Transverse colon (tissue), 4 donors: Measurements from ENCODE around the gene LDB2. TPM values are rescaled to one million over a fixed set of nuclear protein-coding genes. Genes with fewer than 3 reads are reported as not detected.

Experiments used
- DNase-seq: peaks from one replicate; pipeline ENCODE4 v3.0.0-alpha.2; 2019
- H3K27ac ChIP-seq, 4 donors: fragments of 200-600 bp; sonication (generic); 2 replicates each; pipeline ENCODE4 v1.5.1; 2016 to 2018; ENCODE audit warnings: inconsistent platforms in 4 of 4
- H3K27me3 ChIP-seq: fragments of 200-600 bp; sonication (generic); 2 replicates; pipeline ENCODE4 v1.5.1; 2017; ENCODE audit warnings: inconsistent platforms
- H3K36me3 ChIP-seq, 4 donors: fragments of 200-600 bp; sonication (generic); 2 replicates each; pipeline ENCODE4 v1.5.1; 2017 to 2019; ENCODE audit warnings: inconsistent platforms in 4 of 4
- H3K4me1 ChIP-seq, 4 donors: fragments of 200-600 bp; sonication (generic); 2 replicates each; pipeline ENCODE4 v1.5.1; 2017 to 2020; ENCODE audit warnings: inconsistent platforms in 4 of 4
- H3K4me3 ChIP-seq, 4 donors: fragments of 200-600 bp; sonication (generic); 1 replicate in 1 of 4; 2 replicates in 3 of 4; pipeline versions ENCODE4 v1.5.1 to v1.6.1; 2017 to 2019; ENCODE audit warnings: inconsistent platforms in 4 of 4
- H3K9me3 ChIP-seq, 2 donors: fragments of 200-600 bp; sonication (generic); 2 replicates each; pipeline ENCODE4 v1.5.1; 2017 to 2019; ENCODE audit warnings: inconsistent platforms in 2 of 2
- EP300 ChIP-seq: sonication (generic); formaldehyde crosslinking; IDR thresholded peaks from one replicate; pipeline ENCODE4 v1.6.1; 2017; ENCODE audit warnings: antibody characterized with exemption, low read depth
- POLR2A ChIP-seq: fragments of 450-650 bp; IDR thresholded peaks from one replicate; pipeline ENCODE4 v1.6.1; 2016; ENCODE audit warnings: antibody characterized with exemption, mild to moderate bottlenecking, moderate library complexity
- POLR2AphosphoS5 ChIP-seq, 3 donors: sonication (generic); formaldehyde crosslinking; IDR thresholded peaks; one replicate each; pipeline ENCODE4 v1.6.1; 2016; ENCODE audit warnings: antibody characterized with exemption in 3 of 3
- WGBS, 2 donors: methylation state at CpG; one replicate each; pipeline ENCODE4 v1.1.5; 2018; ENCODE audit warnings: low coverage in 1 of 2; 5-methylcytosine and 5-hydroxymethylcytosine counted together
- in situ Hi-C, 4 donors: fragments of 200-750 bp; cut with MboI; loops; one replicate each; pipeline versions ENCODE4 v1.15.0 to v1.15.1; 2017; ENCODE audit warnings: low sequenced_read_pairs in 3 of 4, low pct_ligation_motif_present in 1 of 4, low pct_unique_long_range_greater_than_20kb in 1 of 4
- intact Hi-C: fragments of 100-400 bp; cut with DNase I; formaldehyde crosslinking; loops from one replicate; pipeline ENCODE4 v1.15.1; 2023; ENCODE audit warnings: low total_unique reads
- total RNA-seq, 4 donors: library from RNA; depleted of rRNA; stranded (reverse); fragments of >200 nt; gene quantifications; one replicate each; pipeline ENCODE4 v1.1.0, GENCODE V29; 2016
- TF ChIP-seq, protein P1 (sequence below), 5 experiments: fragments of 200-600 bp in 3 of 5; fragments of 450-650 bp in 2 of 5; sonication (generic) in 3 of 5; IDR thresholded peaks; 1 replicate in 2 of 5; 2 replicates in 3 of 5; pipeline ENCODE4 v1.5.1; 2016 to 2017; ENCODE audit warnings: antibody characterized with exemption in 5 of 5, inconsistent platforms in 3 of 5, mild to moderate bottlenecking in 2 of 5, moderate library complexity in 1 of 5

Gene LDB2
- total RNA-seq, 4 donors from 2014 or later: 7.0 to 46.6 (median 8.9) TPM

DNA sequence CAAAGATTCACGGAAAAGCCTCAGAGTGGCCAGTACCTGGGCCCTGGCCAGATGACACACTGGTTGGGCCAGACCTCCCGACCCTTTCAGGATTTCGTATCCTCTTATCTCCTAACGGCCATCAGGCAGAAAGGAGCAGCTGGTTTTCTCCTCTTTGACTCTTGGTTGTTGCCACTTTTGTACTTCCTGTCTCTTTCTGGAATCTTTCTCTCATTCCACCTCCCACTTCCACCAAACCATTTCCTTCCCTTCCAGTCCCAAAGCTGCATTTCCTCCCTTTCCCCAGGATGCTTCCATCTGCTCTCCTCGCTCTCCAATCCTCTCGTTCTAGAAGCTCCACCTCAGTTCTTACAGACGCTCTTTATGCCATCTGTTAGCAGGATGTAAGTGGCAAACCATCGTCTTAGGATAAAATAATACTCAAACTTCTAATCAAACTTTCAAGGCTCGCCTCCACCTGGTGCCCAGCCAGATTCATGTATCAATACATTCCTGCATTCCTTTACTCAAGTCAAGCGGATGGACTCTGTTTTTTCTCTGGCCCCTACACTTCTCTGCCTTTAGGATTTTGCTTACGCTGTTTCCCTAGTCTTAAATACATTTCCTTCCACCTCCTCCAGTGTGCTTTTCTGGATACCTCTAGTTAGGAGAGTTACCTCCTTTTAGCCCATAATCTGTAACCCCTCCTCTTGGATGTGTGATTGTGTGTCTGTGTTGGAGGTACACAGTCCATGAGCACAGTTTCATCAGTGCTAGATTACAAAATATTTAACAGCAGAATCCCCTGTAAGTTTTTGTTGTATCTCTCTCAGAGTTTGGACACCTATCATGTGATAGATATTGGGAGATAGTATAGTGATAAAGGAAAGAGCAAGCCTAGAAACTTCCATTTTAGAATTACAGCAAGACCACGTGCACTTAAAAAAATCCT, 70.4 kb downstream of the LDB2 start:
- no peak for DNase-seq
- Histone ChIP-seq H3K36me3 (no peaks in the 10 kb centered on the region), H3K9me3 (no peaks in the 10 kb centered on the region), H3K4me3 (no peak overlapping the region), H3K27ac (peak overlapping the region in 1 of 4 donors; percentile 3), H3K4me1 (no peaks in the 10 kb centered on the region), H3K27me3 (no peaks in the 10 kb centered on the region)
- no peak for TF ChIP-seq POLR2A
- no peak for TF ChIP-seq POLR2AphosphoS5 (IDR thresholded peaks at IDR 0.05)
- no peak for TF ChIP-seq EP300
- TF ChIP-seq, protein P1, sequence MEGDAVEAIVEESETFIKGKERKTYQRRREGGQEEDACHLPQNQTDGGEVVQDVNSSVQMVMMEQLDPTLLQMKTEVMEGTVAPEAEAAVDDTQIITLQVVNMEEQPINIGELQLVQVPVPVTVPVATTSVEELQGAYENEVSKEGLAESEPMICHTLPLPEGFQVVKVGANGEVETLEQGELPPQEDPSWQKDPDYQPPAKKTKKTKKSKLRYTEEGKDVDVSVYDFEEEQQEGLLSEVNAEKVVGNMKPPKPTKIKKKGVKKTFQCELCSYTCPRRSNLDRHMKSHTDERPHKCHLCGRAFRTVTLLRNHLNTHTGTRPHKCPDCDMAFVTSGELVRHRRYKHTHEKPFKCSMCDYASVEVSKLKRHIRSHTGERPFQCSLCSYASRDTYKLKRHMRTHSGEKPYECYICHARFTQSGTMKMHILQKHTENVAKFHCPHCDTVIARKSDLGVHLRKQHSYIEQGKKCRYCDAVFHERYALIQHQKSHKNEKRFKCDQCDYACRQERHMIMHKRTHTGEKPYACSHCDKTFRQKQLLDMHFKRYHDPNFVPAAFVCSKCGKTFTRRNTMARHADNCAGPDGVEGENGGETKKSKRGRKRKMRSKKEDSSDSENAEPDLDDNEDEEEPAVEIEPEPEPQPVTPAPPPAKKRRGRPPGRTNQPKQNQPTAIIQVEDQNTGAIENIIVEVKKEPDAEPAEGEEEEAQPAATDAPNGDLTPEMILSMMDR (IDR thresholded peaks at IDR 0.05): no peak
- WGBS, 2 donors: 74 to 82% methylated on average over 11 to 12 of the region's 12 CpGs
- intact Hi-C loops (loop anchor here (5.0 kb wide), 1 partner anchor 821 kb away; no protein-coding TSS in a partner anchor), in situ Hi-C loops (no loop called here)

DNA sequence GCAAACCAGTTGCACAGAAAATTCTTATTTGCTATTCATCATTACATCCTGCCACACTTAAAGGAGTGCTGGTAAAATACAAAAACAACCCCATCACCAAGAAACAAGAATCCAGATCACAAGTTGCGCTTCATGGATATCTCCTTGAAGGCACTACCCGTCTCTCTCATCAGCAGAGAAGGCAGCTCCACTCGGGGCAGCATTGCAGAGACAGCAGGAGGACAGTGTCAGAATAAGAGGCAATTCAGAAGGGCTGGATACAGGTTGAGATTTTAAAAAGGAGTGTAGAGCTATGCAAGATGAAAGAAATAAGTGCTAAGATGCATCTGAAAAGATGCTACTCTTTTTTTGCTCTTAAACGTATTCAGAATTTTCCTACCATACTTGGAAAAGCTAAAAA, 71.4 kb downstream of the LDB2 start:
- intact Hi-C loops (loop anchor here (5.0 kb wide), 1 partner anchor 820 kb away; no protein-coding TSS in a partner anchor), in situ Hi-C loops (no loop called here)
- Histone ChIP-seq H3K4me1 (no peaks in the 10 kb centered on the region), H3K9me3 (no peaks in the 10 kb centered on the region), H3K27me3 (no peaks in the 10 kb centered on the region), H3K36me3 (no peaks in the 10 kb centered on the region), H3K4me3 (no peak overlapping the region), H3K27ac (no peak overlapping the region)
- DNase-seq: no peak
- no peak for TF ChIP-seq POLR2A
- TF ChIP-seq, protein P1 (IDR thresholded peaks at IDR 0.05): no peak
- TF ChIP-seq POLR2AphosphoS5 (IDR thresholded peaks at IDR 0.05): no peak
- TF ChIP-seq EP300: no peak
- WGBS, 2 donors: 52 to 79% methylated on average over 1 to 4 of the region's 4 CpGs

DNA sequence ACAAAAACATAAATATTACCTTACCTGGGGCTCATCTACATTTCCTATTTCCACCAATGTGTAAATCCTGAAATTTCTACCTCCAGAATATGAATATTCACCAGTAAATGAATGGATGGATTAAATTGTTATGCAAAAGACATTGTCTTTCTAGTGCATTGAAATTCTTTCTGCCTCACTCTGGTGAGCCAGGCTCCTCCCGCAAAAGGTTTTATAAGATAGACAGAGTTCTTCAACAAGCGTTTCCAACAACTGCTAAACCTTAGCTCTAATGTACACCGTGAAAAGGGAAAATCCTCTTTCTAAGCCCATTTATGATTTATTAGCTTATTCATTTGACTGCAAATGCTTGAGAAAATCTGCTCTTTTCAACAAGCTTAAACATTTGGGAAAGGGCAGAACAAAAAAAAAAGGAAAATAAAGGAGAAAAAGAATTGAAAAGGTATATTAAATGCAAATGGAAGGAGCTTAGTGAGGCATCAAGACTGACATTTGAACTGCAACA, 72.0 kb downstream of the LDB2 start:
- no peaks in the 10 kb centered on the region for H3K9me3 ChIP-seq
- no peak overlapping the region for H3K27ac ChIP-seq
- no peaks in the 10 kb centered on the region for H3K36me3 ChIP-seq
- no peak for DNase-seq
- 82 to 96% methylated on average over 3 of the region's 3 CpGs for WGBS, 2 donors
- TF ChIP-seq, protein P1 (IDR thresholded peaks at IDR 0.05): no peak
- TF ChIP-seq POLR2AphosphoS5 (IDR thresholded peaks at IDR 0.05): no peak
- TF ChIP-seq POLR2A: no peak
- no peak for TF ChIP-seq EP300
- H3K4me3 ChIP-seq: no peak overlapping the region
- no peaks in the 10 kb centered on the region for H3K27me3 ChIP-seq
- no peaks in the 10 kb centered on the region for H3K4me1 ChIP-seq
- intact Hi-C loops: loop anchor here (5.0 kb wide), 1 partner anchor 819 kb away; no protein-coding TSS in a partner anchor
- in situ Hi-C loops: no loop called here

DNA sequence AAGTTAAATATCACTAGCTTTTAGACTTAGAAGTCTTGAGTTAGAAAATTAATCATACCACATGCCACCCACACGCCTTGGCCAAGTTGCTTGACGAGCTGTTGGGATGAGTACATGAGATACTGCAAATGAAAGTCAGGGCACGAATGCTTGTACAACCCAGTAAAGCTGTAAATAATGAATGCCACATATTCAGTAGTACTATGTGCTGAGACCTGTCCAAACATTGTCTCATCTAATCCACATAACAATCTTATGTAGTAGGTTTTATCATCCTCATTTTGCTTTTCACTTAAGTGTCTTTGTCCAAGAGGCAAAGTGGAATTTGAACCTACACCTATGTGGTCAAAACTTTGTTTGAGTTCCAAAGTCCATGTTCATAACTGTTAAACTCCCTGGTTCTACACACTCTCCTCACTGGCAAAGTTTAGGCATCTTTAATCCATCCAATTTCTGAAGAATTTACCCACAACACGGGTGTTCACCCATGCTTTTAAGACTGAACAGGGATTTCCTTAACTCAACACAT, 74.1 kb downstream of the LDB2 start:
- Histone ChIP-seq H3K27ac (no peak overlapping the region), H3K4me3 (no peak overlapping the region), H3K9me3 (no peaks in the 10 kb centered on the region), H3K27me3 (no peaks in the 10 kb centered on the region), H3K36me3 (no peaks in the 10 kb centered on the region), H3K4me1 (no peaks in the 10 kb centered on the region)
- WGBS, 2 donors: 40 to 43% methylated on average over 4 of the region's 4 CpGs
- in situ Hi-C loops (no loop called here), intact Hi-C loops (no loop called here)
- no peak for DNase-seq
- TF ChIP-seq EP300: no peak
- no peak for TF ChIP-seq POLR2AphosphoS5 (IDR thresholded peaks at IDR 0.05)
- TF ChIP-seq, protein P1 (IDR thresholded peaks at IDR 0.05): no peak
- TF ChIP-seq POLR2A: no peak
